ENCODE measurements around the gene HSPA9.

Gene HSPA9

GRCh38 chr5:138574744-138575193, 432 bp downstream of the HSPA9 start:
- H3K27me3 ChIP-seq (ENCODE audit: control insufficient read depth in 2 of 2, insufficient read depth in 2 of 2, low read length in 2 of 2) = no peaks in the 10 kb centered on the region
- peak overlapping the region; percentile 95 to 99 for H3K4me3 ChIP-seq (ENCODE audit: low read length in 2 of 2)
- peaks cover 7 to 9% of the 10 kb centered on the region in 2 donors for H3K4me1 ChIP-seq (ENCODE audit: control insufficient read depth in 2 of 2, insufficient read depth in 2 of 2, low read length in 2 of 2)

GRCh38 chr5:138573949-138574670, 1.1 kb downstream of the HSPA9 start:
- Histone ChIP-seq H3K4me3 (ENCODE audit: low read length in 2 of 2) (peak overlapping the region; percentile 95 to 99), H3K4me1 (ENCODE audit: control insufficient read depth in 2 of 2, insufficient read depth in 2 of 2, low read length in 2 of 2) (peaks cover 7 to 9% of the 10 kb centered on the region in 2 donors), H3K36me3 (ENCODE audit: control insufficient read depth in 2 of 2, insufficient read depth in 2 of 2, low read length in 2 of 2) (peaks cover 31 to 41% of the 10 kb centered on the region in 2 donors), H3K9ac (ENCODE audit: low read depth in 1 of 2, low read length in 2 of 2) (peak overlapping the region; percentile 99 to 100), H3K27me3 (ENCODE audit: control insufficient read depth in 2 of 2, insufficient read depth in 2 of 2, low read length in 2 of 2) (no peaks in the 10 kb centered on the region), H3K27ac (ENCODE audit: low read depth in 2 of 2, low read length in 2 of 2) (peak overlapping the region; percentile 99 to 100), H3K9me3 (ENCODE audit: control insufficient read depth in 2 of 2, low read length in 2 of 2) (no peaks in the 10 kb centered on the region)

More at GRCh38 chr5:138574744-138575193, 432 bp downstream of the HSPA9 start:
- H3K9me3 ChIP-seq (ENCODE audit: control insufficient read depth in 2 of 2, low read length in 2 of 2) = no peaks in the 10 kb centered on the region
- H3K36me3 ChIP-seq (ENCODE audit: control insufficient read depth in 2 of 2, insufficient read depth in 2 of 2, low read length in 2 of 2) = peaks cover 27 to 34% of the 10 kb centered on the region in 2 donors
- peak overlapping the region; percentile 99 to 100 for H3K27ac ChIP-seq (ENCODE audit: low read depth in 2 of 2, low read length in 2 of 2)
- peak overlapping the region; percentile 99 to 100 for H3K9ac ChIP-seq (ENCODE audit: low read depth in 1 of 2, low read length in 2 of 2)

GRCh38 chr5:138573223-138573622, 2.0 kb downstream of the HSPA9 start:
- Histone ChIP-seq H3K9ac (ENCODE audit: low read depth in 1 of 2, low read length in 2 of 2) (no peak overlapping the region), H3K4me3 (ENCODE audit: low read length in 2 of 2) (no peak overlapping the region), H3K9me3 (ENCODE audit: control insufficient read depth in 2 of 2, low read length in 2 of 2) (no peaks in the 10 kb centered on the region), H3K4me1 (ENCODE audit: control insufficient read depth in 2 of 2, insufficient read depth in 2 of 2, low read length in 2 of 2) (peaks cover 7 to 9% of the 10 kb centered on the region in 2 donors), H3K27me3 (ENCODE audit: control insufficient read depth in 2 of 2, insufficient read depth in 2 of 2, low read length in 2 of 2) (no peaks in the 10 kb centered on the region), H3K36me3 (ENCODE audit: control insufficient read depth in 2 of 2, insufficient read depth in 2 of 2, low read length in 2 of 2) (peaks cover 38 to 49% of the 10 kb centered on the region in 2 donors), H3K27ac (ENCODE audit: low read depth in 2 of 2, low read length in 2 of 2) (no peak overlapping the region)

- Histone ChIP-seq H3K4me1 (ENCODE audit: control insufficient read depth in 2 of 2, insufficient read depth in 2 of 2, low read length in 2 of 2) (peaks cover 7 to 8% of the 10 kb centered on the region in 2 donors), H3K4me3 (ENCODE audit: low read length in 2 of 2) (no peak overlapping the region), H3K9ac (ENCODE audit: low read depth in 1 of 2, low read length in 2 of 2) (no peak overlapping the region), H3K9me3 (ENCODE audit: control insufficient read depth in 2 of 2, low read length in 2 of 2) (no peaks in the 10 kb centered on the region), H3K36me3 (ENCODE audit: control insufficient read depth in 2 of 2, insufficient read depth in 2 of 2, low read length in 2 of 2) (peaks cover 62 to 71% of the 10 kb centered on the region in 2 donors), H3K27ac (ENCODE audit: low read depth in 2 of 2, low read length in 2 of 2) (no peak overlapping the region), H3K27me3 (ENCODE audit: control insufficient read depth in 2 of 2, insufficient read depth in 2 of 2, low read length in 2 of 2) (no peaks in the 10 kb centered on the region)
These were observed 4.3 kb downstream of the HSPA9 start for GRCh38 chr5:138570871-138571270.

DNA sequence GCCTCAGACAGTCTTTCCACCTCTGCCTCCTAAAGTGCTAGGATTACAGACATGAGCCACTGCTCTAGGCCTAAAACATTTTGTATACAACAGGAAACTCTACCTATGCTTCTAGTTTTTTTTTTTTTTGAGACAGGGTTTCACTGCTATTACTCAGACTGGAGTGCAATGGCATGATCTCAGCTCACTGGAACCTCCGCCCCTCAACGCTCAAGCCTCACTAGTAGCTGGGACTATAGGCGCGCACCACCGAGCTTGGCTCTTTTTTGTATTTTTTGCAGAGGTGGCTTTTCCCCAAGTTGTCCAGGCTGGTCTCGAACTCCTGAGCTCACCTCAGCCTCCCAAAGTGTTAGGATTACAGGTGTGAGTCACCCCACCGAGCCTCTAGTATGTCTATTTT, 5.4 kb downstream of the HSPA9 start:
- Histone ChIP-seq H3K9ac (ENCODE audit: low read depth in 1 of 2, low read length in 2 of 2) (no peak overlapping the region), H3K4me1 (ENCODE audit: control insufficient read depth in 2 of 2, insufficient read depth in 2 of 2, low read length in 2 of 2) (peaks cover 6 to 7% of the 10 kb centered on the region in 2 donors), H3K36me3 (ENCODE audit: control insufficient read depth in 2 of 2, insufficient read depth in 2 of 2, low read length in 2 of 2) (peaks cover 73 to 82% of the 10 kb centered on the region in 2 donors), H3K27me3 (ENCODE audit: control insufficient read depth in 2 of 2, insufficient read depth in 2 of 2, low read length in 2 of 2) (no peaks in the 10 kb centered on the region), H3K4me3 (ENCODE audit: low read length in 2 of 2) (no peak overlapping the region), H3K9me3 (ENCODE audit: control insufficient read depth in 2 of 2, low read length in 2 of 2) (no peaks in the 10 kb centered on the region), H3K27ac (ENCODE audit: low read depth in 2 of 2, low read length in 2 of 2) (no peak overlapping the region)

- Histone ChIP-seq H3K4me3 (ENCODE audit: low read length in 2 of 2) (no peak overlapping the region), H3K36me3 (ENCODE audit: control insufficient read depth in 2 of 2, insufficient read depth in 2 of 2, low read length in 2 of 2) (peaks cover 79 to 90% of the 10 kb centered on the region in 2 donors), H3K27ac (ENCODE audit: low read depth in 2 of 2, low read length in 2 of 2) (no peak overlapping the region), H3K4me1 (ENCODE audit: control insufficient read depth in 2 of 2, insufficient read depth in 2 of 2, low read length in 2 of 2) (no peaks in the 10 kb centered on the region), H3K27me3 (ENCODE audit: control insufficient read depth in 2 of 2, insufficient read depth in 2 of 2, low read length in 2 of 2) (no peaks in the 10 kb centered on the region), H3K9me3 (ENCODE audit: control insufficient read depth in 2 of 2, low read length in 2 of 2) (no peaks in the 10 kb centered on the region), H3K9ac (ENCODE audit: low read depth in 1 of 2, low read length in 2 of 2) (no peak overlapping the region)
These were observed 7.0 kb downstream of the HSPA9 start for GRCh38 chr5:138568061-138568824.

GRCh38 chr5:138566792-138567191, 8.4 kb downstream of the HSPA9 start:
- H3K9ac ChIP-seq (ENCODE audit: low read depth in 1 of 2, low read length in 2 of 2) = no peak overlapping the region
- no peak overlapping the region for H3K27ac ChIP-seq (ENCODE audit: low read depth in 2 of 2, low read length in 2 of 2)
- peaks cover 79 to 87% of the 10 kb centered on the region in 2 donors for H3K36me3 ChIP-seq (ENCODE audit: control insufficient read depth in 2 of 2, insufficient read depth in 2 of 2, low read length in 2 of 2)
- H3K4me3 ChIP-seq (ENCODE audit: low read length in 2 of 2) = no peak overlapping the region
- no peaks in the 10 kb centered on the region for H3K9me3 ChIP-seq (ENCODE audit: control insufficient read depth in 2 of 2, low read length in 2 of 2)
- no peaks in the 10 kb centered on the region for H3K27me3 ChIP-seq (ENCODE audit: control insufficient read depth in 2 of 2, insufficient read depth in 2 of 2, low read length in 2 of 2)
- no peaks in the 10 kb centered on the region for H3K4me1 ChIP-seq (ENCODE audit: control insufficient read depth in 2 of 2, insufficient read depth in 2 of 2, low read length in 2 of 2)

- Histone ChIP-seq H3K4me1 (ENCODE audit: control insufficient read depth in 2 of 2, insufficient read depth in 2 of 2, low read length in 2 of 2) (no peaks in the 10 kb centered on the region), H3K9me3 (ENCODE audit: control insufficient read depth in 2 of 2, low read length in 2 of 2) (no peaks in the 10 kb centered on the region), H3K36me3 (ENCODE audit: control insufficient read depth in 2 of 2, insufficient read depth in 2 of 2, low read length in 2 of 2) (peaks cover 81% of the 10 kb centered on the region in 2 donors), H3K27me3 (ENCODE audit: control insufficient read depth in 2 of 2, insufficient read depth in 2 of 2, low read length in 2 of 2) (no peaks in the 10 kb centered on the region), H3K27ac (ENCODE audit: low read depth in 2 of 2, low read length in 2 of 2) (no peak overlapping the region), H3K9ac (ENCODE audit: low read depth in 1 of 2, low read length in 2 of 2) (no peak overlapping the region), H3K4me3 (ENCODE audit: low read length in 2 of 2) (no peak overlapping the region)
These were observed 9.9 kb downstream of the HSPA9 start for GRCh38 chr5:138565100-138565821.

DNA sequence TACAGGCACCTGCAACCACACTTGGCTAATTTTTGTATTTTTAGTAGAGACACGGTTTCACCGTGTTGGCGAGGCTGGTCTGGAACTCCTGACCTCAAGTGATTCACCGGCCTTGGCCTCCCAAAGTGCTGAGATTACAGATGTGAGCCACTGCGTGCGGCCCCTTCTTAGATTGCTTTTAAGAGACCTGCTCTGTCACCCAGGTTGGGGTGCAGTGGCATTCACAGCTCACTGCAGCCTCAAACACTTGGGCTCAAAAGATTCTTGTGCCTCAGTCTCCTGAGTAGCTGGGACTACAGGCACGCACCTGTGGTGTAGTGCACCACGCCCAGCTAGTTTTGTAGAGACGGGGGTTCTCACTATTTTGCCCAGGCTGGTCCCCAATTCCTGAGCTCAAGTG, 11.0 kb downstream of the HSPA9 start:
- Histone ChIP-seq H3K9me3 (ENCODE audit: control insufficient read depth in 2 of 2, low read length in 2 of 2) (no peaks in the 10 kb centered on the region), H3K4me3 (ENCODE audit: low read length in 2 of 2) (no peak overlapping the region), H3K9ac (ENCODE audit: low read depth in 1 of 2, low read length in 2 of 2) (no peak overlapping the region), H3K27ac (ENCODE audit: low read depth in 2 of 2, low read length in 2 of 2) (no peak overlapping the region), H3K36me3 (ENCODE audit: control insufficient read depth in 2 of 2, insufficient read depth in 2 of 2, low read length in 2 of 2) (peaks cover 81 to 83% of the 10 kb centered on the region in 2 donors), H3K4me1 (ENCODE audit: control insufficient read depth in 2 of 2, insufficient read depth in 2 of 2, low read length in 2 of 2) (no peaks in the 10 kb centered on the region), H3K27me3 (ENCODE audit: control insufficient read depth in 2 of 2, insufficient read depth in 2 of 2, low read length in 2 of 2) (no peaks in the 10 kb centered on the region)
